Hypothalamus (tissue), 51 donors: ENCODE measurements around the gene HPD.

Experiments
- DNase-seq, 51 donors: peaks; one replicate each; lab custom pipeline; 2025; lab: John Stamatoyannopoulos, UW

Gene HPD

DNA sequence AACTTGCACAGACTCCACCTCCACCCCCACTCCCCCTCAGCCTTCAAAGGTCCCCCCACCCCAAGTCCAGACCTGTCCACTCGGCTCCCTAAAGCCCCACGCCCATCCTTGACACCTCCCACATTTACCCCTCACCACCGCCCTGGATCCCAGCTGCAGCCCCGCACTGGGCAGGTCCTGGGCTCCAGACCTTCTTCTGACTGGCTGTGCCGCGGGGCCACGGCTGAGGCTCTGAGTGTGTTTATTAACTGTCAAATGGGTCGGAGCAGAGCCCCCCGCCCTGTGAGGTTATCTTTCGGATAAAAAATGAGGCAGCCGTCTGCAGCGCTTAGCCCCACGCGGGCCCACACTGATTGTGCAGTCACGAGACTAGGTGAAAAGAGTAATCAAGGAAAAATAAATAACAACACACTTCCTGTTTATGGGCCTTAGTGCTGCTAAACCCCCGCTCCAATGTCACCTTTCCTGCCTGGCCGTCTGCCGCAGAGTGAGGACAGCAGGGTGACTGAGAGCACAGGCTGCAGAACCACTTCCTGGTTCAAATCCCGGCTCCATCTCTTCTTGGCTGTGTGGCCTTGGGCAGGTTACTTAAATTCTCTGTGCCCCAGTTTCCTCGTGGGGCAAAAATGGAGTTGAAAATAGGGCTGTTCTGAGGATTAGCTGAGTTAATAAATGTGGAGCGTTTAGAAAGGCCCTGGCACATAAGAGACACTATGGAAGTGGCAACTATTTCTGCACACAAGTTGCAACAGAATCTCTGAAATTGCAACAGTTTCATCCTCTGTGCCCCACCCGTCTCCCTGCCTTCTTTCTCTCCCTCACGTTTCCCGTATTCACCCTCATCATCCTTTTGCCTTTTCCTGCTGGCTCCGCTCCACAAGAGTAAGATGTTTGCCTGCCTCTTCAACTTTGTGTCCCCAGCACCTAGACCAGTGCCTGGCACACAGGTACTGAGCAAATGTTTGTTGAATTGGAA, 45.5 kb downstream of the HPD start:
- no peak for DNase-seq

DNA sequence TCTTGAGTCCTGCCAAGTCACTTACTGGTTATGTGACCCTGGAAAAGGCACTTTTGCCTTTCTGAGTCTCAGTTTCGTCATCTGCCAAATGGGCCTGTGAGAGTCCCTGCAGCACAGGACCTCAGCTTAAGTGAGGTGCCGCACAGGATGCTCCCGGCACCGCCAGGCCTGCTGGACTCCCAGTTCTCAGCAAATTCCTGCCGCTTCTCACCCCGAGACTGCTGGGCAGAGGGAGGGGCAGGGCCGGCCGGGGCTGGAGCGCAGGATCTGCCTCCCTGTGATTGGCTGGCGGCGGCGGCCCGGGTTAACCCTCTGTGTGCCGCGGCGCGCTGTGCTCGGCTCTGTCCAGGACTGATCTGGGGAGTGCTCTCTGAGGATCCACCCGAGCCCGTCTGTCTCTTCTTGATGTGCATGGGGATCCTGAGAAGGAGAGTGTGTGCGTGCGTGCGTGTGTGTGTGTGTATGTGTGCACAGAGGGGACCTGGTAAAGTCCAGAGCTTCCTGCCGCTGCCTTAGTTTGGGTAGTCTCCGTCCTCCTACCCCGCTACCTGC, 46.3 kb downstream of the HPD start:
- DNase-seq, result peak in 39 of 51 donors; percentile 6 to 67 (median 40)

DNA sequence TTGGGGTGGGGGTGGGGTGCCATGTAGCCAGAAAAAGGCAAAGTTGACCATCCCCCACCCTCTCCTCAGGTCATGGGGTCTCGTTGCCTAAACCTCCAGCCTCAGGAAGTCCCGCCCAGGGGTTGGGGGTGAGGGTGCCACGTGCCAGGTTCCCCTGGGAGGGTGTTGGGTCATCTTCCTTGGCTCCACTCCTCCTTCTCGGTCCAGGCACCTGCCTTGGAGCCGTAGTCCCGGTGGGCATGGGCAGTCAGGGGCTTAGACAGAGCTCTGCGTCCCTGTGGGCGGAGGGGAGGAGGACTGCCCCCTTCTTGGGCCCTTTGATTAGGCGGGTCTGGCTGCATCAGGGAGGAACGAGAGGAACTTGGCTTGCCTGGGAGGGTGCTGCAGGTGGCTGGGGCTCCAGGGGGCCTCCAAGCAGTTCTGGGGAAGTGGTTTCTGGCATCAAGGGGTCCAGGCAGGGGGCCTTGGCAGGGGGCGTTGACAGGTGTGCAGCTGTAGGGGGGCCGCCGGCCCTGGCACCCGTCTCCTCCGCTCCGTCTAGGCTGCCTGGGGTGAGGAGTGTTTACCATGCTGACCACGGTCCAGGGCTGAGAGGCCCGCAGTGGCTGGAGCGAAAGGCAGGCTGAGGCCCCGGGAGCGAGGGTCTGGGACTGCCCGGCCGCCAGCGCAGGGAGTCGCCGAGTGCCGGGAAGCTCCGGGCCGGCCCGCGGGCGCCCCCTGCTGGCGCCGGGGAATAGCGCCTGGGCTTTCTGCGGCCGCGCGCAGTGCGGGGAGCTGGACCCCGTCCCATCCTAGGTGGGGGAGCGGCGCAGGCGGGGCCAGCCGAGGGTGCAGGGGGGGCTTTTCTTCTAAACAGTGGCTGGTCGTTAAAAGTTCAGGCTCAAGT, 47.0 kb downstream of the HPD start:
- DNase-seq, result peak in 43 of 51 donors; percentile 18 to 82 (median 43)

DNA sequence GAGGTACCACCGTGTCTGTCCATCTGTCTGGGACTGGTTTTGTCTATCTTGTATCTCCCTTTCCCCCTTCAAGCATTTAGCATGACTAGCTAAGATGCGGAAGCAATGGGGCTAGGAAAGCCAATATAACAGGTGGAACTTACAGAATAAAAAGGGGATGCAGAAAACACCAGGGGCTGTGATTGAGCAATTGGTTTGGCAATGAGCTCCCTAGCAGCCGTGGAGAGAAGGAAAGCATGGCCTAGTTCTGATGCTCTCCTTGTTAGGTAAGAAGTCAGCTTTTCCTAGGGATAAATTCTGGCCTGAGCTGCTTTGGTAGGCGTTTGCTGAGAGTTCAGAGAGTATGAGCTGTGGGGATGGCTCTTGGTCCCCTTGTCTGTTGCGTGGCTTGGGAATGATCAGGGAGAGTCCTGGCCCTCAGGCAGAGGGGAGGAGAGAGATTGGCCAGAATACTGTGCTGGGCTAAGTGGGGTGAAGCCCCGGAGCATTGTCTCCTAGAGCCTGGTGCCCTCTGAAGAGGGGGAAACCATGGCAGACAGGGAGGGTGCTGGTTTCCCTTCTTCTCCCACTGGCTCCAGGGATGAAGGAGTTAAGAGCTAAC, 47.7 kb downstream of the HPD start:
- no peak for DNase-seq

DNA sequence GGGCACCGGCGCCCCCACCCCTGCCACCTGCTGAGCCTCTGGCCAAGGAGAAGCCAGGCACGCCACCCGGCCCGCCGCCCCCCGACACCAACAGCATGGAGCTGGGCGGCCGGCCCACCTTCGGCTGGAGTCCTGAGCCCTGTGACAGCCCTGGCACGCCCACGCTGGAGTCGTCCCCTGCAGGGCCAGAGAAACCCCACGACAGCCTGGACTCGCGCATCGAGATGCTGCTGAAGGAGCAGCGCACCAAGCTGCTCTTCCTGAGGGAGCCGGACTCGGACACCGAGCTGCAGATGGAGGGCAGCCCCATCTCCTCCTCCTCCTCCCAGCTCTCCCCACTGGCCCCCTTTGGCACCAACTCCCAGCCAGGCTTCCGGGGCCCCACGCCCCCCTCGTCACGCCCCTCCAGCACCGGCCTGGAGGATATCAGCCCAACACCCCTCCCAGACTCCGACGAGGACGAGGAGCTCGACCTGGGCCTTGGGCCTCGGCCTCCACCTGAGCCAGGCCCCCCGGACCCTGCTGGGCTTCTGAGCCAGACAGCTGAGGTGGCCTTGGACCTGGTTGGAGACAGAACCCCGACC, 48.3 kb downstream of the HPD start:
- DNase-seq, result no peak

DNA sequence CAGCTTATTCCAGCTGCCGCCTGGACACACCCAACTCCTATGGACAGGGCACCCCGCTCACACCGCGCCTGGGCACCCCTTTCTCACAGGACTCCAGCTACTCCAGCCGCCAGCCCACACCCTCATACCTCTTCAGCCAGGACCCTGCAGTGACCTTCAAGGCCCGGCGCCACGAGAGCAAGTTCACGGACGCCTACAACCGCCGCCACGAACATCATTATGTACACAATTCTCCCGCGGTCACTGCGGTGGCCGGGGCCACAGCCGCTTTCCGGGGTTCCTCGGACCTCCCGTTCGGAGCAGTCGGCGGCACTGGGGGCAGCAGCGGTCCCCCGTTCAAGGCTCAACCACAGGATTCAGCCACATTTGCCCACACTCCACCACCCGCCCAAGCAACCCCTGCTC, 48.9 kb downstream of the HPD start:
- DNase-seq, result no peak

DNA sequence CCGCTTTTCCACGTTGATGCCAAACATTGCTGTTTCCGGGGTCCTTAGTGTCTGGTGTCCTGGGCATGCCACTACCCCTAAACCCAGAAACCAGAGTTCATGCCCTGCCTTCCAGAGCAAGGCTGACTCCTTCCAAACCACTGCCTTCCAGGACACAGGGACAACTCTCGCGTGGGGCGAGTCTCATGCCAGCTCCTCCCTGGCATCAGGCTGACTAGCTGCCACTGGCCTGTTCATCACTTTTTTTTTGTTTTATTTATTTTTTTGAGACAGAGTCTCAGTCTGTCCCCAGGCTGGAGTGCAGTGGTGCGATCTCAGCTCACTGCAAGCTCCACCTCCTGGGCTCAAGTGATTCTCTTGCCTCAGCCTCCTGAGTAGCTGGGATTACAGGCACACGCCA, 50.0 kb downstream of the HPD start:
- no peak for DNase-seq

DNA sequence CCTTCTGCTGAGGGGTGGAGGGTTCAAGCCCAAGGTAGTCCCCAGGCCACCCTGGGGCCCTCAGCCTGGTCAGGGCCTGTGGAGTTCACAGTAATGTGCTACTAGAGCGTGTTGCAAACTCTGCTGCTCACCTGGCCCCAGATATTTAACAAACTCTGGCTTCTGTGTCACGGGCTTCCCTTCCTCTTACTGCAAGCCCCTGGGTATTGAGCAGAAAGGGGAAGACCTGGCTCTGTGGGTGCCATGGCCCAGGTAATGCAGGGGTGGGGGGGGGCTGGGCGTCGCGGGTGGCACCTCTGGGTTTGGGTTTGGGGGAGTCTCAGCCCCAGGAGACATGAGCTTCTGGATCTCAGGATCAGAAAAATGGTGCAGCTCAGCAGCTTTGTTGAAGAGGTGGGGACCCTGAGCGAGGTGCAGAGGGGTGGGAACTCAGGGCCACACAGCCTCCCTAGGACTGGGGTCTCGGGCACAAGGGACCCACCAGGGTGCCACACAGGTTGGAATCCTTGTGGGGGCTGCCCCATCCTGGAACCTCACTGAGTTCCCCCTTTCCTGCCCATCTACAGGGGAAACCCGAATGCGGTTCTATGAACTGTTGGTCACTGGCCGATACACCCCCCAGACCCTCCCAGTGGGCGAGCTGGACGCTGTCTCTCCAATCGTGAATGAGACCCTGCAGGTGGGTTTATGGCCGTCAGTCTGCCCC, 50.9 kb downstream of the HPD start:
- no peak for DNase-seq

DNA sequence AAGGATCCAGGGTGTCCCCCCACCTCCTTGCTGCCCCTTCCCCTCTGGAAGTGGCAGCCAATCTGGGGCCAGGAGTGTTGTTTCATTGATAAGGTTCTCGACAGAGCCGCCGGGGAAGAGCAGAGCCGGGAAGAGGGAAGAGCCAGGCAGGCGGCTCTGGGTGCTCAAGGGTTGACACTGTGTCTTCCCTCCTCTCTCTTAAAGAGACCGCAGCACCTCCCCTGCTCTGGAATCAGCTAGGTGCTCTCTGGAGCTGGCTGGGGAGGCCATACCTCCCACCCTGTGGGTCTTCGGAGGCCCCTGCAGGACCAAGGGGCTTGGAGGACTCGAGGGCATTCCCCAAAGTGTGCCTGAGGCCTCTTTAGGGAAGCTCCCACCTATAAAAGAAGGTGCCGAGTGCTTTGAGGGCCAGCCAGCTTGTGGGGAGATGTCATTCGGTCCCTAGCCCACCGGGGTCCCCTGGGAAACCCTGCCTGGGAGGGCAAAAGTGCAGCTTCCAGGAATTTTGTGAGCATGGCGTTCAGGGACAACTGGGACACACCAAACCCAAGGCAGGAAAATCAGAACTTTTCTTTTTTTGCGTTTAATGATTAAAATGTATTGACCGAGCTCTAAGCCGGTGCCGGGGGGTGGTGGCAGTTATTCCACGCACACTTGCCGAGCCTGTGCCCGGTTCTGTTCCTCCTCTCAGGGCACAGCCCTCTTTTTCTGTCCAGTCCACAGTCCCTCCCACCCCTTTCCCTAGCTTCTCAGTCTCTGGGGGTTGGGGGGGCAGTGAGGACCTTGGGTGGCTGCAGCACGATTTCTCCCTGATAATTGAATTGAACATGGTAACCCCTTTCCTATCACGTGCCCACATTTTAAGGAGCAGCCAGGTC, 51.9 kb downstream of the HPD start:
- DNase-seq, result peak in 10 of 51 donors; percentile 4 to 38 (median 22)

DNA sequence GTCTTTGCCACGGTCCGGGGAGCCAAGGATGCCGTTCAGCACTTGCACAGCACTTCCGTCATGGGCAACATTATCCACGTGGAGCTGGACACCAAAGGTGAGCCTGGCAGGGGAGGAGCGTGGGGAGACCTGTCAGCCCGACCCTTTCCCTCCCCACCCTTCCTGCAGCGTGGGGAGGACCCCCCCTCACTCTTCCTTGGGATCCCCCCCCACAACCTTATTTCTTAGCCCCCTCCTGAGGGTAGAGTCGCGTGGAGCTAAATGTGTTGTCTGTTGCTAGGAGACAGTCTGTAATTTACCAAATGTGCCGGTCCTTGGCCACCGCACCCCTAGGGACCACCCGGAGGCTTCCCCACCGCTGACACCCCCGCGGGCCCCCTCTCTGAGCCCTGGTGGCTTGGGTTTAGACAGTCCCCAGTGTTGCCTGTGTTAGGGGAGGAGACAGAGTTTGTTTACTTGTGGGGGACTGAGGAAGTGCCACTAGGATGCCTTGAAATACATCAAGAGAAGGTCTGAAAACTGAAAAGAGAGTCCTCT, 52.6 kb downstream of the HPD start:
- DNase-seq, result peak in 1 of 51 donors; percentile 22

DNA sequence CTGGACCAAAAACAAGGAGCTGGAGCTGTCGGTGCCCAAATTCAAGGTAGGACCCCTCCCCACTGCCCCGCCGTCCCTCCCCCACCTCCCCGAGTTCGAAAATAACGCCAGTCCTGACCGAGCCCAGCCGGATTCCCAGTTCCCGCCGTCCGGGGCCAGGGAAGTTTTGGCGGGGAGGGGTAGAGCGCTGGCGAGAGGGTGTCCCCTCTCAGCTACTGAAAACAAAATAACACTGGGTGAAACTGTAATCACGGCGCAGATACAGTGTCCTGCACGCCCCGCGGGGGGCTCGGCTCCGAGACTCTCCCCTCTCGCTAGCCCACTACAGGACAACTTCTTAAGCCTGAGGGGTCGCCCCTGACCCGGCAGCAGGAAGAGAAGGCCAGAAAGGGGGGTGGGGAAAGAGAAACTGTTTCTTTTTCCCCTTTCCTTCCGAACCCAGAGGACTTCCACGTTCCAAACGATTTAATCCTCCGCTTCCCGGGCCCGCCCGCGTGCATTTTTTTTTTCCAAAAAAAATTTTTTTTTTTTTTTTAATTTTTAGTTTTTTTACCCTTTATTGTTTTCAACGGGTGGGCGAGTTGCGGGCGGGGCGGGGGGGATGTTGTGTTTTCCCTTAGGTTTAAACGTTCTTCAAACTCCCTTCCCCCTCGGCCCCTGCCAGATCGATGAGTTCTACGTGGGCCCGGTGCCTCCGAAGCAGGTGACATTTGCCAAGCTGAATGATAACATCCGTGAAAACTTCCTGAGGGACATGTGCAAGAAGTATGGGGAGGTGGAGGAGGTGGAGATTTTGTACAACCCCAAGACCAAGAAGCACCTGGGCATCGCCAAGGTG, 53.3 kb downstream of the HPD start:
- peak in 3 of 51 donors; percentile 9 to 32 (median 12) for DNase-seq

DNA sequence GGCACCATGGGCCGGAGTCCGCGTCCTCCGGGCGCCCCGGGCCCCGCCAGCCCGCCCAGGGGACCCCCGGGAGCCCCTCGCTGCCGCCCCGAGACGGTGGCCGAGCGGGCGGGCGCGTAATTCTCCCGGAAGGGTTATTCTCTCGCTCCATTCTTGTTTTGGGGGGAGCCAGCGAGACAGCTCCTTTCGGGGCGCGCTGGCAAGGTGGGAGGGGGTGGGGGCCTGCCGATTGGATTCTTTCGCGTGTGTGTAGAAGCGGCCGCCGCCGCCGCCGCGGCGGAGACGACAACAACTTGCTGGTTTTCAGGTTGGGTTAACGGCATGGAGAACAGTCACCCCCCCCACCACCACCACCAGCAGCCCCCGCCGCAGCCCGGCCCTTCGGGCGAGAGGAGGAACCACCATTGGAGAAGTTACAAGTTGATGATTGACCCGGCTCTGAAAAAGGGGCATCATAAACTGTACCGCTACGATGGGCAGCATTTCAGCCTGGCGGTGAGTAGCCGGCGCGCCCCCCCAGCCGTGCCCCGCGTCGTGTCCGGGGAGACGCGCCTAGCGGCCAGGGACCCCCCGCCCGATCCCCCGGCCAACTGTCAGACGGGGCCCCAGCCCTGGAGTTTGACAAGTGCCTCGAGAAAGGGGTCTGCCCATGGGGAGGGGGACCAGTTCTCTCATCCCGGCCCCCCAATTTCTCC, 54.1 kb downstream of the HPD start:
- DNase-seq, result peak in 23 of 51 donors; percentile 13 to 65 (median 28)

DNA sequence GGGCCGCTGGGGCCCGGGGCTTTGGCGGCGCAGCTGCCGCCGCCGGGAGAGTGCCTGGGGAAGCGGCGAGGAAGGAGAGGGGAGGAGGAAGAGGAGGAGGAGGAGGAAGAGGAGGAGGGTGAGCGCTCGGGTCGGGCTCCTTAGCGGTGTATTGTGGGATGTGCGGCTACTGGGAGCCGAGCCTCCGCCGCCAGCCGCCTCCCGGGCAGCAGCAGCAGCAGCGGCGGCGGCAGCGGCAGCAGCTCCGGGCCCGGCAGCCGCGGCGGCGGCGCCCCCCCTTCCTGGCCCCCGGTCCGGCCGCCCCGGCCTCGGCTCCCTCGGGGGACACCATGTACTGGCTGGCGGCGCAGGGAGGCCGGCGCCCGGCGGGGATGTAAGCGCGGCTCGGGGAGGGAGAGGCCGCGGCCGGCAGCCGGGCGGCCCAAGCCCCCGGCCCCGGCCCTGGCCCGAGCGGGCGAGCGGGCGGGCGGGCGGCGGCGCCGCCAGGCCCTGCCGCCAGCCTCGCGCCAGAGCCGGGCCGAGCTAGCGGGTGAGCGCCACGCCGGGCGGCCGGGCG, 54.7 kb downstream of the HPD start, which contains the start of gene SETD1B:
SETD1B (plus strand) TSS at position 149 of the 556 bp plus-strand sequence. CDS start 729 bp downstream, outside the sequence.
- peak in 41 of 51 donors; percentile 14 to 81 (median 45) for DNase-seq

DNA sequence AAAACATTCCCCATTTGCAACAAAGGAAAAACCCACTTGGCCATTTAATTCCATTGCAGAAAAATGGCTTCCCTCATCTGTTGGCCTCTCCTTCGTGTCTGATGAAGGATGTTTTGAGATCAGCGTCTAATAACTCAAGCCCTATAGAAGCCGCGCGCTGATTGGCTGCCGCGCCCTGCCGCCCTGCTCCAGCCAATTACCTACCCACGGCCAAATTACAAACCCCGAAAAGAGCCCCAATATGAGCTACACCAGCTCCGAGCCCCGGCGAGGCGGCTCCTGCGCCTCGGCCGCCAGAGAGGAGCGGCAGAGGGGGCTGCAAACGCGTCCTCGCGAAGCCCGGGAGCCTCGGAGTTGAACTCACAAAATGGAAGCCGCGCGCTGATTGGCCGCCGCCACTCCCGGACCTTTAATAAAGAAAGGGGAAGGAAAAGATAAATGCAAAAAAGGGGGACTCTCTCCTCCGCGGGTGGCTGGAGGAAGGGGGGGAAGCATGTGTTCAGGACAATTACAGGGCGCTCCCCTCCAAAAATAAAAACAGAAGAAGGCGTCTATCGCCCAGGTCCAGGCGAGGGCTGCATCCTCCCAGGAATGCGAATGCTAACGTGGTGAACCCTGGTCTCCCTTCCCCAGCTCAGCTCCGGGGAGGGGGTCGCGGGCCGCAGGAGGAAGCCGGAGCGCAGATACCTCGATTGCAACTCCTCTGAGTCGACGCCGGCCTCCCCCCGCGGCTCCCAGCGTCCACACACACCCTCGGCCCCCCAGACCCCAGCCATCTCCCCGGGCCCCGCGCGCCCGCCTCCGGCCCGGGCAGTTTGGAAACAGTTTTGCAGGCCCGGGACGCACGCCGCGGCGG, 55.6 kb downstream of the HPD start:
- DNase-seq, result peak; percentile 61 to 99 (median 92)

DNA sequence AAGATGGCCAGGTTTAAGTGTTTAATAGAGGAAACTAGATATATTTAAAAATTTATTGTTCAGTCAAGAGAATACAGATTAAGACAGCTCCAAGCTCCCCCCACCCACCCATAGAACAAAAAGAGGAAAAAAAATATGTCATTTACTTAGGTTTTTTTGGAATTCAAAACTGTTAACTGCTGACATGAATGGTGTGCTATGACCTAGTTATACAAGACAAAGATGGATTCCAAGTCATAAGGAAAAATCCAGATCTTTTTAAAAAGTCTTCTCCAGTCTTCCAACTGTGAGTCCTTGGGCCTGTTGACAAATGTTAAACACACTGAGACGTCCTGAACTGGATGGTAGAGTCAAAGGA, 56.2 kb downstream of the HPD start:
- DNase-seq, result no peak
